ENCODE data around the gene MICALL1.

Gene MICALL1

GRCh38 chr22:37906364-37907008 lies 389 bp downstream of the MICALL1 start:
- peak; percentile 29 for DNase-seq

- DNase-seq = no peak
These were observed 1.2 kb downstream of the MICALL1 start for GRCh38 chr22:37907036-37907954.

- no peak for DNase-seq
These were observed 3.7 kb downstream of the MICALL1 start for GRCh38 chr22:37909766-37910165.

- DNase-seq = no peak
These were observed 5.0 kb downstream of the MICALL1 start for GRCh38 chr22:37910890-37911672.

- DNase-seq = no peak
These were observed 5.6 kb downstream of the MICALL1 start for GRCh38 chr22:37911697-37912096.

GRCh38 chr22:37912171-37912570 lies 6.1 kb downstream of the MICALL1 start:
- no peak for DNase-seq

- DNase-seq = no peak
These were observed 7.2 kb downstream of the MICALL1 start for GRCh38 chr22:37913233-37913721.

GRCh38 chr22:37916311-37916710 lies 10.2 kb downstream of the MICALL1 start:
- no peak for DNase-seq

- no peak for DNase-seq
These were observed 11.9 kb downstream of the MICALL1 start for GRCh38 chr22:37917874-37918548.

GRCh38 chr22:37918580-37919270 lies 12.6 kb downstream of the MICALL1 start:
- no peak for DNase-seq

GRCh38 chr22:37920126-37920525 lies 14.0 kb downstream of the MICALL1 start:
- DNase-seq = no peak

GRCh38 chr22:37922191-37922590 lies 16.1 kb downstream of the MICALL1 start:
- DNase-seq = no peak

- DNase-seq = no peak
These were observed 17.8 kb downstream of the MICALL1 start for GRCh38 chr22:37923927-37924326.

GRCh38 chr22:37924386-37925065 lies 18.4 kb downstream of the MICALL1 start:
- no peak for DNase-seq

- DNase-seq = no peak
These were observed 19.2 kb downstream of the MICALL1 start for GRCh38 chr22:37925330-37925729.

- no peak for DNase-seq
These were observed 19.7 kb downstream of the MICALL1 start for GRCh38 chr22:37925767-37926166.

- no peak for DNase-seq
These were observed 20.3 kb downstream of the MICALL1 start for GRCh38 chr22:37926358-37926757.

GRCh38 chr22:37926771-37927636 lies 20.9 kb downstream of the MICALL1 start:
- DNase-seq = no peak

GRCh38 chr22:37927637-37927936 lies 21.5 kb downstream of the MICALL1 start:
- no peak for DNase-seq

- DNase-seq = no peak
These were observed 23.3 kb downstream of the MICALL1 start for GRCh38 chr22:37929390-37929789.

All from activated CD4-positive, alpha-beta T cell treated with anti-CD3 and anti-CD28 coated beads, Interleukin-2, amount 50 U/mL, for 16 hours (primary cell).